ENCODE measurements around the gene GGACT.

- TF ChIP-seq ZNF384 (IDR thresholded peaks at IDR 0.05): no peak
- TF ChIP-seq FOXM1 (IDR thresholded peaks at IDR 0.05; ENCODE audit: borderline replicate concordance): no peak
These were observed 77.1 kb downstream of the GGACT start for GRCh38 chr13:100511466-100511865.
